HG02938 (cell line): ENCODE measurements around the gene SCYGR3.
A peak's percentile ranks its signal among the peaks of the same experiment; 100 is the strongest.

Source experiments
- ATAC-seq: cut with Tn5 transposase; IDR thresholded peaks from one replicate; pipeline ENCODE4 v1.9.1; 2021; ENCODE audit warnings: mild to moderate bottlenecking, moderate library complexity; ENCODE audit not compliant: unreplicated experiment

The SCYGR3 gene

DNA sequence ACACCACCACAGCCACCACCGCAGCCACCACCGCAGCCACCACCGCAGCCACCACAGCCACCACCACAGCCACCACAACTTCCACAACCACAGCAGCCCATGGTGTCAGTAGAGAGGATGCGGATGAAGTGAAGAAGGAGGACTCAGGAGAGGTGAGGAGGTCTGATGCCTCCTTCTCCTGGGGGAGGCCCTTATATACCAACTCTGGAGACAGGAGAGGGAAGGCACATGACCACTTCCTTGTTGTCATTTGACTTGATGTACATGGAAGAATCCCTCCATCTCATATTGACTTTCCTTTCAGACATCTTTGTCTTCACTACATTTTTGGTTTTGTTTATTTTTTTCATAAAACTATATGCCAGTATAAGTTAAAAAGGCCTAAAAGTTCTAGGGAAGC, at the start of gene SCYGR3:
TSS of gene SCYGR3 (minus strand) at position 101 of the 400 bp plus-strand sequence. CDS start at position 101, 0 bp downstream.
- no peak for ATAC-seq

DNA sequence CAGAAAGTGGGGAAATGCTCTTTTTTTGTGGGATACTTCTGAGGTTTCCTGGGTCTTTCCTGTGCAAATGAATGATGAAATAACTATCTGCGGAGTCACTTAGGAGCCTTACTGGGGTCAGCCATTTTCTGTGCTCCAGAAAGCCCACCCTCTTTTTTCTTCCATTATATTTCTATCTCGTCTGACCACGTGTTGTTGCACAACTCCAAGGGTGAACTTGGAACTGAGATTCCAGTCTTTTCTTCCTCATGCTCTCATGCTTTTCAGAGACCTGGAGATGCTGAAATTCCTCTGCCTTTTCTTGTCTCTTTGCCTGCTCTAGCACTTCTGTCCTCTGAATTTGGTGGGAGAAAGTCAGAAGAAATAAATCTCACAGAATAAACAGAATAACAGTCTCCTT, 47.2 kb upstream of the SCYGR3 start:
- ATAC-seq: no peak

DNA sequence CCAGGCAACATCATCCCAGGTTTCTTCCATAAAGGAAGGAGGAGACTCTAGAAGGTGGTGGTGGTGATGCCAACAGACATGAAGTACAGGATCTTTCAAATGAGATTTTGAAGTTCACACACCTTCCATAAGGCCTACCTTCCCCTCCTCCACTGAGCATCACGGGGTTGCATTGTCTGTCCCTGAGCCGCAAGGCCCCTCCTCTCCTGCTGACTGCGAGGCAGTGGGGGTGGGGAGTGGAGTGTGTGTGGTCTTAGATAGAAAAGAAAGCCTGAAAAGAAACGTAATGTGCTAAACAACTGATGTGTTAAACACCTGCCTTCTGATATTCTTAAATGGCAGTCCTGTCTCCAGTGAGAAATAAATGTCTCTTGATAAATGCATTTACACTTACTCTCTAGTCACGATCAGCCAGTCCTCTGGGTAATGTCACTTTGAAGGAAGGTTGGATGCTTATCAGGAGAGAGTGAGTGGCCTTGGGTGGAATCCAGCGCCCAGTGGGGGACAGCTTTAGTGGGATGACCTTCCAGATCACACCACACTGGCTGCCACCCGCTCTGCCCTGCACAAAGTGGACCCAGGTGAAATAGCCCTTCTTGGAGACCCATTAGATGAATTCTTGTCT, 46.5 kb upstream of the SCYGR3 start:
- no peak for ATAC-seq

DNA sequence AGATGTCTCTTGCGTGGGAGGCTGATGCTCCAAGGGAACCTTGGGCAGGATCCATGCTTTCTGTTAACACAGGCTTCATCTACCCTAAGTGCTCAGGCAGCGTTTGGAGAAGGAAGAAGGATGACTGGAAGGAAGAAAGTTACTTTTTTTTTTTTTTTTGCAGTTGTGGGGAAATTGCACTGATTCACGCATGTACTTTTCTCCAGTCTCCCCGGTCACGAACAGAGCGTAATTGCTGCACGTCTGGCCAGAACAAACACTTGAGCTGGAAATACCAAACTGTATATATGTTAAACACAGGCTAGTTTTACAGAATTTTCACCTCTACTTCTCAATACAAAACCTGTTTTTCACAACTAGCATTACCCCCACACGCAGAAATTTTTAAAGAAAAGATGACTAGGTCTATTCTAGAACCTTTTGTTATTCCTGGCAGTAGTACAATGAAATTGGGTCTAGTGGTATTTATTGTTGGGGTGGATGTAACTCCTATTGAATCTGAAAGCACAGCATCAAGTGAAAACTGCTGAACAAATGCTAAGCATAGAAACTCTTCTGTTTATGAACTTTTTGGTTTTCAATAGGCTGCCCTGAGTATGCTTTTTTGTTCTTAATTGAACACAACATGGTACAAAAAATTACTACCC, 42.7 kb upstream of the SCYGR3 start:
- no peak for ATAC-seq

DNA sequence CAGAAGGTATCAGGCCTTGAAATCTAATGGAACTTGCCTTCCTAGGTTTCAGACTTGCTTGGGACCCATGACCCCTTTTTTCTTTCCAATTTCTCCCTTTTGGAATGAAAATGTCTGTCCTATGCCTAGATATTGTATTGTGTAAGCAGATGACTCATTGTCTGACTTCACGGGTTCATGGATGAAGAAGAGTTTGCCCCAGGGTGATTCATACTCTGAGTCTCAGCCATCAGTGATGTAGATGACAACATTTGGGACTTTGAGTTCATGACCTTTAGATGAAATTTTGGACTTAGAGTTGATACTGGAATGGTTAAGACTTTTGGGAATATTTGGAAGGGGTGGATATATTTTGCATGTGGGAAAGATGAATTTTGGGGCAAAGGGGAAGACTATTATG, 40.8 kb upstream of the SCYGR3 start:
- ATAC-seq: no peak

DNA sequence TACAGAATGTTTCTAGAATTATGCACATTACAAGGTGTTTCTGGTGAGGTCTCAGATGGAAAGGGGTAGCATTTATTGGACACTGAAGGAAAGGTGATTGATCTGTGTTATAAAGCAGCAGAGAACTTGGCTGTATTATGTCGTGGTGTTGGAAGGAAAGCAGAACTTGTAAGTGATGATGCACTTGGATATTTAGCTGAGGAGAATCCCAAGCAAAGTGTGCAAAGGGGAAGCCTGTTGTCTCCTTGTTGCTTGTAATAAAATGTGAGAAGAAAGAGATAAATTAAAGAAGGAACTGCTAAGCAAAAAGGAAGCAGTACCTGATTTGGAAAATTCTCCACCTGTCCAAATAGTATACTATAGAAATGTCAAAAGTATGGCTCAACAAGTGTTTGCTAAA, 39.8 kb upstream of the SCYGR3 start:
- ATAC-seq: no peak

DNA sequence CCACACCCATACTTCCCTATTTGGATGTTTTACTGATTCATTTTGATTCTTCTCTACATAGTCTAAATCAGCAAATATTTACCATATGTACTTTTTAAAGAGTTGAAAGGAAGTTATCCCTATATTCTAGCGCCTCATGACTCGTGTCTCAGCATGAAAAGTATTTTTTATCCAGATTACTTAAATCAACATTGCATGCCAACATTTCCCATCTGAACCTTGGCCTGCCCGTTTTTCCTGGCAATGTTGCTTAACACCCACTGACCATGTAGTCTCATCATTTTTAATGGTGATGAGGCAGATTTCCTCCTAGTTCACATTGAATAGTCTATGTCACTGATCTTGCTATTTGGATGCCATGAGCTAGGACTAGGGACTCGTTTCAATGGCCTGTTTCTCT, 38.8 kb upstream of the SCYGR3 start:
- no peak for ATAC-seq

DNA sequence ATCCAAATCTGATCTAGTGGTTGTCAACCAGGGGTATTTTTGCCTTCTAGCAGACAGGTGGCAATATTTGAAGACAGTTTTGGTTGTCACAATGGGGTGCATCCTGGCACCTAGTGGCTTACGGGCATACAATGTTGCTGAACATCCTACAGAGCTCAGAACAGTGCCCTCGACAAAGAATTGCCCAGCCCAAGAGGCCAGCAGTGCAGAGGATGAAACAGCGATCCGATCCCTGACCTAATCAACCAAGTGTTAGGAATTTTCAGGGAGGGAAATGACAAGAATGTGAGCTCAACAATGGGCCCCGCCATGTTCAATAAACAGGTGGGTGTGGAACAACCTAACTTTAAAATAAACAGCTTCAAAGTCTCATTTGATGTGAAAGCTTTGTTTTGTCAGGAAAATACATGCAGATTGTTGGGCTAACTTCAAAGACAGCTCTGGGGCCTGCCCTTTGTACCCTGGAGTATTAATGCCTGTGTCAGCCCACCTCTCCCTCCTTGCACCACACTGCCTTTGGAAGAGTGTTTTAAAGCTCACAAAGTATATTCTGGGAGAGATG, 29.4 kb upstream of the SCYGR3 start:
- no peak for ATAC-seq

DNA sequence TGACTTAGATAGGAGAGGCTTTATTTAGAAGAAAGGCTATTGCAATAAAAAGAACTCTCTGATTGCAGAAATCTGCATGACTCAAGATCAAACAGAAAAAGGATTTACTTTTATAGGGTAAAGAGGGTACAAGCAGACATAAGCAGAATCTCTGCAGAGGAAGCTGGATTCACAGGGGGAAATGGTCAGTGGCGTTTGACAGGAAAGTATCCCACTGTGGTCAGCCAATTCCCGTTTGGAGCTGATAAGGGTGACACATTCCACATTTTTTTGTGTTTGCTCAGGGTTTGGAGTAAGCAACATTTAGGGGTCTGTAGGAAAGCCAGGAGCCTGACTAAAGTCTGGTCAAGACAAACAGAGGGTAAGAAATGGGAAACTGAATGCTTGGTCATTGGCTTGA, 28.0 kb upstream of the SCYGR3 start:
- ATAC-seq: no peak

DNA sequence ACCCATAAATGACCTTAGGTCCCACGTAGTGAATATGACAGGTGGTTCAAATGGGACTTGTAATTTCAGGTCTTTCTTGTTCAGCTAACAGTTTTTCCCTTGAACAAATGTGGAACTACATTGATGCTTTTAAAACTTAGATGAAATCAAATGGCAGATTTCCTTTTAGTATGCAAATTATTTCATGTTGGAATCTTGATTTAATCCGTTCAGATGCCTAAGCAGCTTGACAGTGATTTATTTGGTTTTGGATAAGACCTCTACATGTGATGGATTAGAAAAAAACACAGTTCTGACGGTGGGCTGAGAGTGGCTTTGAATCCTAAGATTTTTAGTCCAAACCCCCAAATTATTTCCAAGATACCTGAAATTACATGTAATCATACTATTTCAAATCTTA, 19.6 kb upstream of the SCYGR3 start:
- no peak for ATAC-seq

GRCh38 chr2:227632827-227633226, 18.2 kb upstream of the SCYGR3 start:
- ATAC-seq: no peak

GRCh38 chr2:227630322-227630721, 15.7 kb upstream of the SCYGR3 start:
- no peak for ATAC-seq

DNA sequence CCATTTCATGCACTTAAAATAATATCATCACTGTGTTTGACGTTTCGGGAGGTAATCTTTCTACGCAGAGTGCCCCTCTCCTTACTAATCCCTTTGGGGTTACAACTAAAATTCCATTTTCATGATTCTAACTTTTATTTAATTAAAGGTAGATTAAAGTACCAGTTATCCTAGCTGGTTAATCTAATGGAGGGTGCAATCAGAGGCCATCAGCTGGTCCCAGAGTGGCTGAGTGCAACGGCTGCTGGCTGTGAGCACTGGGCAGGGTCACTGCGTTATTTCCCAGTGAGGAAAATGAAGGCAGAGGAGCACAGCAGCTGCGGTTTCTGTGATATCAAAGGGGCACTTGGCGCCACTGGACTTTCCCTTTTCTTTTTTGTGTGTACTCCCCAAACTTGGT, 14.8 kb upstream of the SCYGR3 start:
- ATAC-seq: no peak

- ATAC-seq: peak; percentile 98
Observed at GRCh38 chr2:227627769-227628168, 13.1 kb upstream of the SCYGR3 start.

DNA sequence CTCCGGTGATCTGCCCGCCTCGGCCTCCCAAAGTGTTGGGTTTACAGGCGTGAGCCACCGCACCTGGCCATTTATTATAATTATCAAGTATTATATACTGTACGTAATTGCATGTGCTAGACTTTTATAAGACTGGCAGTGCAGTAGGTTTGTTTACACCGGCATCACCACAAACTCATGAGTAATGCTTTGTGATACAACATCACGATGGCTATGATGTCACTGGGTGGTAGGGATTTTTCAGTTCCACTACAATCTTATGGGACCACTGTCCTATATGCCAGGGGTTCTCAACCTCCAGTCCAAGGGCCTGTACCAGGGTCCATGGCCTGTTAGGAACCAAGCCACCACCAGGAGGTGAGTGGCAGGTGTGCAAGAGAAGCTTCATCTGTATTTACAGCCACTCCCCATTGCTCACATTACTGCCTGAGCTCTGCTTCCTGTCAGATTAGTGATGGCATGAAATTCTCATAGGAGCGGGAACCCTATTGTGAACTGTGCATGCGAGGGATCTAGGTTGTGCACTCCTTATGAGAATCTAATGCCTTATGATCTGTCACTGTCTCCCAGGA, 12.0 kb upstream of the SCYGR3 start:
- ATAC-seq: no peak

DNA sequence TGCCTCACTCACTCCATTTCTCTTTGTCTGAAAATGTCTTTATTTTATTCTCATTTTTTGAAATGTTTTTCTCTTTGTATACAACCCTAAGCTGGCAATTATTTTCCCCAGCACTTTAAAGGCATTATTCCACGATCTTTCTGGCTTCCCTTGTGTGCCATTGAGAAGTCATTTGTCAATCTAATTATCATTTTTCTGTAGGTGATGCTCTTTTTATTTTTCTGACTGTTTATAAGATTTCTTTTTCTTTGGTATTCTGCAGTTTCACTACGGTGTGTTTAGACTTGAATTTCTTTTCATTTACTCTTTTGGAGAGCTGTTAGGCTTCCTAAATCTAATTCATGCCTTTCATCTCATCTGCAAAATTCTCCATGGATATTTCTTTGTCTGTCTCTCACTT, 10.8 kb upstream of the SCYGR3 start:
- no peak for ATAC-seq

DNA sequence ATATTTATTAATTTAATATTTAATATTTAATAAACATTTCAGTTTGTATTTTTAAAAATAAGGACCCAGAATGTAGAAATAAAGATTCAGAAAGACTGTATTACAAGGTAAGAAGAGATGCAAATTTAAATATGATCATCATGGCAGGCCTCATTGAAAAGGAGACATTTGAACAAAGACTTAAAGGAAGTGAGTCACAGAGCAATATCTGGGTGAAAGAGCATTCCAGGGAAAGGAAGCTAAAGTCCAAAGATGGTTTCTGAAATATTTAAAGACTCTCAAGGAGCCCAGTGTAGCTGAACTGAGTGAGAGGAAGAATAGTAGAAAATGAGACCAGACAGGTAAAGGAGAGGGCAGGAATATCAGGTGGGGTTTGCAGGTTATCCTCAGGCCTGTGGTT, 8.6 kb upstream of the SCYGR3 start:
- ATAC-seq: no peak

DNA sequence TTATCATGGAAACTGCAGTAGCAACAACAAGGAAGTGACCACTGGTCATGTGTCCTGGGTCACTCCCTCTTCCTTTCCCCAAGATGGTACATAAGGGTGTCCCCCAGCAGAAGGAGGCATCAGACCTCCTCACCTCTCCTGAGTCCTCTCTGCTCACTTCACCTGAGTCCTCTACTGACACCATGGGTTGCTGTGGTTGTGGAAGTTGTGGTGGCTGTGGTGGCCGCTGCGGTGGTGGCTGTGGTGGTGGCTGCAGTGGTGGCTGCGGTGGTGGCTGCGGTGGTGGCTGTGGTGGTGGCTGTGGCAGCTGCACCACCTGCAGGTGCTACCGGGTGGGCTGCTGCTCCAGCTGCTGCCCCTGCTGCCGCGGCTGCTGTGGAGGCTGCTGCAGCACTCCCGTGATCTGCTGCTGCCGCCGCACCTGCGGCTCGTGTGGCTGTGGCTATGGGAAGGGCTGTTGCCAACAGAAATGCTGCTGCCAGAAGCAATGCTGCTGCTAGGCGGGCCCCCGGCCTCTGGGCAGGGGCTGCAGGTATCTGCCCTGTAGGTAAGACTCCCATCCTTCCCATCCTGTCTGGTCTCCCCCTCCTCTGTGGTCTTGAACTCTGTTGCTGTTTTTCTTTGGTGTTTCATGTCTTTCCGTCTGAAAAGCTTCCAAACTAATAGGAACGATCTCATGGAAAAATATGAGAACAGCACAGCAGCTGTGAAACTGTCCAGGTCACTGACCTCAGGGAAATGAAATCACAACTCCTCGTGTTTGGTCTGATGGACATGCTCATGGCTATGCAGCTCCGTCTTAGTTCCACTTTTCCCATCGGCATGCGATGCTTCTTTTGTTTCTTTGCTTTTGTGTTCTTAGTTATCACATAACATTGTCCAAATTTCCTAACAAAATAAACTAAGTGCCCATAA, 2.9 kb upstream of the SCYGR3 start, which contains the start of gene SCYGR4:
TSS of gene SCYGR4 (plus strand) at position 183 of the 915 bp plus-strand sequence. CDS start at position 183, 0 bp downstream.
- no peak for ATAC-seq

GRCh38 chr2:227616631-227617030, 2.0 kb upstream of the SCYGR3 start:
- no peak for ATAC-seq

DNA sequence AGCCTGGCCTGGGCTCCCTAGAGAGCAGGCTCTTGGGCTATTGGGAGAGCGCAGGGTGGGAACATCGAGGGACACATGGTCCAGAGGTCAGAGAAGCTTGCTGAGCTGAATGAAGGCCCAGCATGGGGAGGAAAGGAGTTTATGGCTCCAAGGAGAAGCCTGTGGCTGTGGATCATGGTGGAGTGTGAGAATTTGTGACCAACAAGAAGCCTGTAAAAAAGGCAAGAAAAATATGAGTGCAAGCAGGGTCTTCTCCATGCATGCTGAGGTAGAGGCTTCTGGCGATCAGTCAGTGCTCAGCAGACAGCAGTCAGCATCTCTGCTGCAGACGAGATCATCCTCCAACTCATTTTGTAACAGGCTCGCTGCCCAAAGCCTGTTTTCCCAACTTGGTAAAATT, 1.3 kb upstream of the SCYGR3 start:
- ATAC-seq: no peak

DNA sequence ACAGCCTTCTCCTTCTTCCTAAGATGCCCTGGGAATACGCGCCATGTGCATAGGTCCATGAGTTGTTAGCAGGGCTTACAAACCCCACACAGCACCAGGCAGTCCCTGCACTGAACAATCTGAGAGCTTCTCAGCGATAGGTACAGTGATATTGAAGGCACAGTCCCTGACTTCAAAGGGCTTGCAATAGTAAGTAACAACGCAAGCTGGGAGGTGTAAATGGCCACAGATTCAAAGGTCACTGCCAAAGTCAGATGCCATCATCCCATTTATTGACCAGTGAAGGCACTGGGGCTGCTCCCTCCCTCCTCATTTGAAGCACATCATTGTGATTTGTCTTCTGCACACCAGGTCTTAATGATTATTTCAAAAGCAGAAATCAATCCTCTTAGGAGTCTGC, 541 bp upstream of the SCYGR3 start:
- no peak for ATAC-seq
